Measurements from ENCODE around the gene PPFIBP2. TPM values are rescaled to one million over a fixed set of nuclear protein-coding genes. Genes with fewer than 3 reads are reported as not detected.

PPFIBP2 gene
- total RNA-seq, 1 experiment from 2014 or later, result 5.7 TPM

DNA sequence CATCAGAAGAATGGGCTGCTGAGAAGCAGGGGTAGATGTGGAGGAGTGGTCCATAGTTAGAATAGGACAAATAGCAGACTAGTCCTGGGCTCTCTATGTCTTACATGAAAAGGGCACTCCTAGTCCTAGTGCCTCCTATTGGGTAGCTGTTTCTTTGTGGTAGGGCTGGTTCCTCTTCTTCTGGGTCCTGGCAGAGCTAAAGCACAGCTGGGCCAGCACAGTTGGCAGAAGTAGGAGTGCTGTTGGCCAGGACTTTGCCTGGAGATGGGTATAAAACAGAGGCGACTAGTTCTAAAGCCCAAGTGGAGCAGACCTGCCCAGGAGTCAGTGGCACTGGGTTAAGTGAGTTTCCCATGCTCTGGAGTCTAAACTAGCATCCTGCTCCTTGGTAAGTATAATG is 55.2 kb downstream of the PPFIBP2 start:
- Histone ChIP-seq H3K27me3 (replicated peaks; ENCODE audit: insufficient read depth, low read depth, low read length, poor library complexity) (no peaks in the 10 kb centered on the region), H3K9me3 (ENCODE audit: low read depth, low read length, poor library complexity, severe bottlenecking) (no peaks in the 10 kb centered on the region), H3K4me3 (ENCODE audit: low read depth, low read length, poor library complexity, severe bottlenecking) (no peak overlapping the region), H3K4me1 (ENCODE audit: insufficient read depth, low read length, poor library complexity, severe bottlenecking) (peaks cover 9% of the 10 kb centered on the region), H3K36me3 (ENCODE audit: insufficient read depth, low read length, poor library complexity, severe bottlenecking) (no peaks in the 10 kb centered on the region), H3K27ac (ENCODE audit: low read depth, low read length, poor library complexity, severe bottlenecking) (no peak overlapping the region)
- no TSS peak for BruUV-seq (replicated peaks)
- CTCF ChIA-PET, result no interaction called here
- POLR2A ChIA-PET (ENCODE audit: low non-redundant PET), result no interaction called here
- intact Hi-C loops (cut with micrococcal nuclease; ENCODE audit: unreplicated experiment), result no loop called here
- TF ChIP-seq, protein P1, sequence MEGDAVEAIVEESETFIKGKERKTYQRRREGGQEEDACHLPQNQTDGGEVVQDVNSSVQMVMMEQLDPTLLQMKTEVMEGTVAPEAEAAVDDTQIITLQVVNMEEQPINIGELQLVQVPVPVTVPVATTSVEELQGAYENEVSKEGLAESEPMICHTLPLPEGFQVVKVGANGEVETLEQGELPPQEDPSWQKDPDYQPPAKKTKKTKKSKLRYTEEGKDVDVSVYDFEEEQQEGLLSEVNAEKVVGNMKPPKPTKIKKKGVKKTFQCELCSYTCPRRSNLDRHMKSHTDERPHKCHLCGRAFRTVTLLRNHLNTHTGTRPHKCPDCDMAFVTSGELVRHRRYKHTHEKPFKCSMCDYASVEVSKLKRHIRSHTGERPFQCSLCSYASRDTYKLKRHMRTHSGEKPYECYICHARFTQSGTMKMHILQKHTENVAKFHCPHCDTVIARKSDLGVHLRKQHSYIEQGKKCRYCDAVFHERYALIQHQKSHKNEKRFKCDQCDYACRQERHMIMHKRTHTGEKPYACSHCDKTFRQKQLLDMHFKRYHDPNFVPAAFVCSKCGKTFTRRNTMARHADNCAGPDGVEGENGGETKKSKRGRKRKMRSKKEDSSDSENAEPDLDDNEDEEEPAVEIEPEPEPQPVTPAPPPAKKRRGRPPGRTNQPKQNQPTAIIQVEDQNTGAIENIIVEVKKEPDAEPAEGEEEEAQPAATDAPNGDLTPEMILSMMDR (conservative IDR thresholded peaks at IDR 0.05; ENCODE audit: low read depth, low read length), result no peak
- no peak for TF ChIP-seq EZH2 (IDR thresholded peaks at IDR 0.05; ENCODE audit: borderline replicate concordance, low read depth, low read length, poor library complexity, severe bottlenecking)
- no peak for DNase-seq (ENCODE audit: low spot score)

DNA sequence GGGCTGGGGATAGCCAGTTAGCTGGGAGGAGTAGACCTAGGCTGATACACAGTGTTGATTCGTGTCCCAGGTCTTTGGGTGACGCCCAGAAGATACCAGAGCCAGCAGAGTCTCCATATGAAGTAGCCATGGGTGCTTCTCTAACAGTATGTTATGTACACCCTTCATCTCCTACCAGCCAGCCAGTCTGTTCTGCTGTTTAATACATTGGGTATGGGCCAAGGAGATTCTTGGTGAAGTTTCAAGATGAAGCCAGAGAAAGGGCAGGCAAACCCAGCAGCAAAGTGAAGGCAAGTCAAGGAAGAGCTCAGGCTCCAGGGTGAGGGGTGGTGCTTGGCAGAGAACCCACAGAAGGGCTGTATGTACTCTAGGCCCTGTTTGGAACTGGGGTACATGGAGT is 56.4 kb downstream of the PPFIBP2 start:
- no peak for TF ChIP-seq EZH2 (IDR thresholded peaks at IDR 0.05; ENCODE audit: borderline replicate concordance, low read depth, low read length, poor library complexity, severe bottlenecking)
- TF ChIP-seq, protein P1 (conservative IDR thresholded peaks at IDR 0.05; ENCODE audit: low read depth, low read length), result no peak
- Histone ChIP-seq H3K9me3 (ENCODE audit: low read depth, low read length, poor library complexity, severe bottlenecking) (no peaks in the 10 kb centered on the region), H3K4me1 (ENCODE audit: insufficient read depth, low read length, poor library complexity, severe bottlenecking) (peaks cover 9% of the 10 kb centered on the region), H3K36me3 (ENCODE audit: insufficient read depth, low read length, poor library complexity, severe bottlenecking) (no peaks in the 10 kb centered on the region), H3K27me3 (replicated peaks; ENCODE audit: insufficient read depth, low read depth, low read length, poor library complexity) (no peaks in the 10 kb centered on the region), H3K4me3 (ENCODE audit: low read depth, low read length, poor library complexity, severe bottlenecking) (no peak overlapping the region), H3K27ac (ENCODE audit: low read depth, low read length, poor library complexity, severe bottlenecking) (no peak overlapping the region)
- ChIA-PET CTCF (interaction anchor here (2.7 kb wide), 1 partner anchor 87 kb away, joined by 25 read pairs; no protein-coding TSS in a partner anchor), POLR2A (ENCODE audit: low non-redundant PET) (no interaction called here)
- no peak for DNase-seq (ENCODE audit: low spot score)
- intact Hi-C loops (cut with micrococcal nuclease; ENCODE audit: unreplicated experiment), result loop anchor here (2.0 to 10.0 kb wide), 2 partner anchors 87 to 215 kb away; no protein-coding TSS in a partner anchor
- no TSS peak for BruUV-seq (replicated peaks)

DNA sequence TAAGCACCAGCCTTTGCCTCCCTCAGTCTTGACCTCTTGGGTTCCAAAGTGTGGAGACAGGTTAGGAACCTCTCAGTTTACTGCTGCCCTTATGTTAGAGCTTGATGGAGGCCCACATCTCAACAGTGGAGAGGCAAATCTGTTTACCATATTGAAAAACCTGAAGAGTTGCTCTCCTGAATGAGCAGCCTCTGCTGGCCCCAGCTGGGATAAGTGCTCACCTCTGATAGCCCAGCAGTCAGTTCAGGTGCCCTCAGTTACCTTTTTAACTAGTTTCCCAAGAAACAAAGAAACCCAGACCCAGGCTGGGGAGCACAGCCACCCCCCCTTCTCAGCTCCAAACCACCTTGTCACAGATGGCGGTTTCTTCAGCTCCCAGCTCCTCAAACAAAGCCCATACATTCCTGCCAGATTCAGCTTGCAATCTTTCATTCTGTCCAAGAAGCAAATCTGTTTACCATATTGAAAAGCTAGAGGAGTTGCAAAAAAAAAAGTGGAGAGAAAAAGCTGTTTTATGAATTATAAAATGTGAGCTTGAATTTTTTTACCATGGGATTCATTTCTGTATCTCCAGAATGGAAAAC is 57.2 kb downstream of the PPFIBP2 start:
- intact Hi-C loops (cut with micrococcal nuclease; ENCODE audit: unreplicated experiment), result loop anchor here (1.0 to 10.0 kb wide), 4 partner anchors 86 to 216 kb away; no protein-coding TSS in a partner anchor
- POLR2A ChIA-PET (ENCODE audit: low non-redundant PET), result interaction anchor here (0.6 kb wide), 1 partner anchor 101 kb away, joined by 3 read pairs; no protein-coding TSS in a partner anchor
- Histone ChIP-seq H3K4me1 (ENCODE audit: insufficient read depth, low read length, poor library complexity, severe bottlenecking) (peaks cover 11% of the 10 kb centered on the region), H3K9me3 (ENCODE audit: low read depth, low read length, poor library complexity, severe bottlenecking) (no peaks in the 10 kb centered on the region), H3K36me3 (ENCODE audit: insufficient read depth, low read length, poor library complexity, severe bottlenecking) (no peaks in the 10 kb centered on the region), H3K27ac (ENCODE audit: low read depth, low read length, poor library complexity, severe bottlenecking) (no peak overlapping the region), H3K4me3 (ENCODE audit: low read depth, low read length, poor library complexity, severe bottlenecking) (no peak overlapping the region), H3K27me3 (replicated peaks; ENCODE audit: insufficient read depth, low read depth, low read length, poor library complexity) (no peaks in the 10 kb centered on the region)
- TF ChIP-seq, protein P1 (conservative IDR thresholded peaks at IDR 0.05; ENCODE audit: low read depth, low read length), result no peak
- DNase-seq (ENCODE audit: low spot score), result no peak
- BruUV-seq (replicated peaks), result no TSS peak
- CTCF ChIA-PET, result interaction anchor here (0.6 to 2.7 kb wide), 6 partner anchors 11 to 528 kb away, joined by 4 to 25 read pairs (median 4); no protein-coding TSS in a partner anchor
